AG04449 (cell line): Measurements from ENCODE around the gene HES7.

Source experiments
- CTCF ChIA-PET: fragments of 350-600 bp; formaldehyde crosslinking; extraction: SDS; loops from one replicate; lab custom pipeline; 2021; ENCODE audit warnings: antibody characterized with exemption; lab: Yijun Ruan, JAX
- POLR2A ChIA-PET: fragments of 400-600, 350-600 bp; formaldehyde crosslinking; extraction: SDS; loops from one replicate; lab custom pipeline; 2020; ENCODE audit warnings: antibody characterized with exemption, inconsistent platforms; lab: Yijun Ruan, JAX
- DNase-seq: peaks from one replicate; pipeline ENCODE4 v3.0.0-alpha.2; 2010; ENCODE audit warnings: low read depth, low spot score
- H3K4me3 ChIP-seq: 2 replicates; pipeline ENCODE4 v1.5.1; 2011; ENCODE audit warnings: low read depth, mild to moderate bottlenecking, control low read depth, low read length
- TF ChIP-seq, protein P1 (sequence below): IDR thresholded peaks from one replicate; pipeline ENCODE4 v1.5.1; 2011; ENCODE audit warnings: mild to moderate bottlenecking, moderate library complexity, low read length, control low read depth, inconsistent platforms; ENCODE audit not compliant: insufficient read depth; ENCODE audit errors: missing control alignments

The HES7 gene

DNA sequence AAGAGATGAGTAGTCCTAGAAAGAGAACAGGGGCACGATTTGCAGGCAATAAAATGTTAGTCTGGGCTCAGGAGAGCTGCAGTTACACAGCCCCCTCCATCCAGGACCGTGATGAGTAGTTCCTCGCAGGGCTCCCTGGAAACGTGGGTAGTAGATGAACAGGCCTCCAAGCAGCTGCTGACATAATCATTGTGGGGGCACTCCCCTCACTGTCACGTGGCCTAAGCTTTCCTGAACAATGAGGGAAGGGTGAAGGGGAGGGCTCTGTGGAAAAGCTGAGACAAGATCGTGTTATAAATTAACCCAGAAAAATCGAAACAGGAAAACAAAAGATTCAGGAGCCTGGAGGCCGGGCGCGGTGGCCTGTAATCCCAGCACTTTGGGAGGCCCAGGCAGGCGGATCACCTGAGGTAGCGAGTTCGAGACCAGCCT is 29.6 kb upstream of the HES7 start:
- peak overlapping the region; percentile 34 for H3K4me3 ChIP-seq
- CTCF ChIA-PET = interaction anchor here (1.2 to 4.3 kb wide), 3 partner anchors 15 to 35 kb away, joined by 3 to 29 read pairs (median 14); partner anchors contain the start of gene ALOXE3
- TF ChIP-seq, protein P1, sequence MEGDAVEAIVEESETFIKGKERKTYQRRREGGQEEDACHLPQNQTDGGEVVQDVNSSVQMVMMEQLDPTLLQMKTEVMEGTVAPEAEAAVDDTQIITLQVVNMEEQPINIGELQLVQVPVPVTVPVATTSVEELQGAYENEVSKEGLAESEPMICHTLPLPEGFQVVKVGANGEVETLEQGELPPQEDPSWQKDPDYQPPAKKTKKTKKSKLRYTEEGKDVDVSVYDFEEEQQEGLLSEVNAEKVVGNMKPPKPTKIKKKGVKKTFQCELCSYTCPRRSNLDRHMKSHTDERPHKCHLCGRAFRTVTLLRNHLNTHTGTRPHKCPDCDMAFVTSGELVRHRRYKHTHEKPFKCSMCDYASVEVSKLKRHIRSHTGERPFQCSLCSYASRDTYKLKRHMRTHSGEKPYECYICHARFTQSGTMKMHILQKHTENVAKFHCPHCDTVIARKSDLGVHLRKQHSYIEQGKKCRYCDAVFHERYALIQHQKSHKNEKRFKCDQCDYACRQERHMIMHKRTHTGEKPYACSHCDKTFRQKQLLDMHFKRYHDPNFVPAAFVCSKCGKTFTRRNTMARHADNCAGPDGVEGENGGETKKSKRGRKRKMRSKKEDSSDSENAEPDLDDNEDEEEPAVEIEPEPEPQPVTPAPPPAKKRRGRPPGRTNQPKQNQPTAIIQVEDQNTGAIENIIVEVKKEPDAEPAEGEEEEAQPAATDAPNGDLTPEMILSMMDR = no peak
- POLR2A ChIA-PET = interaction anchor here (0.7 to 2.2 kb wide), 3 partner anchors 14 to 20 kb away, joined by 4 to 10 read pairs (median 4); no protein-coding TSS in a partner anchor
- peak; percentile 94 for DNase-seq

DNA sequence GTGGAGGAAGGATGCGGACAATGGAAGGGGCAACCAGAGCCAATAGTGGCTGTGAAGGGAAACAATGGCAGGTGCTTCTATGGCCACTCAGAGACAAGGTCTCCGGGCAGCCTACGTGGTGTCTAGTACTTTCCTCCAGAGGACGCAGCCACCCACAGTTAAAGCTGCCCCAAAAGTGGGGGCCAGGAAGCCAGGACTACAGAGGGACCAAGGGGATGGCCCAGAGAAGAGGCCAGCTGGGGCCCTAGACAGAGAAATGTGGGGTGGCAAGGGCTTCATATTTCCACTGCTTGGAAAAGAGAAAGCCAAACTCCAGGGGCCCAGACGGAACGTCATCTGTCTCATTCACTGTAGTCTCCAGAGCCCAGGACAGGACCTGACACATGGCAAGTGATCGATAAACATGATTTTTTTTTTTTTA is 29.1 kb upstream of the HES7 start:
- TF ChIP-seq, protein P1 = no peak
- ChIA-PET CTCF (interaction anchor here (3.4 to 4.3 kb wide), 2 partner anchors 15 to 34 kb away, joined by 14 to 29 read pairs; partner anchors contain the start of gene ALOXE3), POLR2A (interaction anchor here (0.7 to 2.2 kb wide), 2 partner anchors 14 to 20 kb away, joined by 4 to 10 read pairs; no protein-coding TSS in a partner anchor)

DNA sequence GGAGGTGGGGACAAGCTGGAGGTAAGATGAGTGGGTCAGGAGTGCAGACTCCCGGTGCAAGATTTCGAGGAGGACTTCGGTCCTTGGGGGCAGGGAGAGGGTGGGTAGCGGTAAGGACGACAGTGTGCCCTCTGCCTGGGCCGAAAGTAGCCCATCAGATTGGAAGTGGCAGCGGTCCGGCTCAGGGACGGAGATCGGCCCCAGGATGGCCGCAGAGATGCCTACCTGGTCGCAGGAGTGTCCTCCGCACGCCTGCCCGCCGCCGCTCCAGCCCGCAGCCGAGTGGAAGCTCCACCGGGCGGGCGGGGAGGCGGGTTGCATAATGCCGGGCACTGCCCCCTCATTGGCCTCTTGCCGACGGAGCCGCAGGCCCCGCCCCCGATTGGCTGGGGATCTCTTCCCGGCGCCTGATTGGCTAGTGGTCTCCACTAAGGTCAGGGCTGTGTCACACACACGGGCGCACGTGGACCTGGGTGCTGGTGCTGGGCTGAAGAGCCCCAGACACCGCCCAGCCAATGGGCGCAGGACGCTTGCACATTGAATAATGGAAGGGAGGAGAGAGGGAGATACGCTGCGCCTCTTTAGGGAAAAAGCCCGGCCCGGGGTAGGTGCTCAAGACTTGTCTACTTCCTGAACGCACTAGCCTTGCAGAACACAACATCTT is 28.3 kb upstream of the HES7 start, which contains the start of gene PER1:
Gene PER1 (minus strand): TSS at position 293 of the 664 bp plus-strand sequence. CDS start 1,698 bp downstream, outside the sequence.
- CTCF ChIA-PET = interaction anchor here (2.3 to 3.9 kb wide), 3 partner anchors 8 to 33 kb away, joined by 6 to 38 read pairs (median 14); partner anchors contain the start of gene ALOXE3
- POLR2A ChIA-PET = interaction anchor here (0.9 to 1.0 kb wide), 5 partner anchors 13 to 32 kb away, joined by 3 to 8 read pairs (median 4); no protein-coding TSS in a partner anchor
- TF ChIP-seq, protein P1 = no peak
- peak within 1 kb of the TSS; percentile 95 for H3K4me3 ChIP-seq
- peak; percentile 80 for DNase-seq

More for the DNA sequence above, 29.1 kb upstream of the HES7 start:
- H3K4me3 ChIP-seq = no peak overlapping the region
- DNase-seq = no peak

DNA sequence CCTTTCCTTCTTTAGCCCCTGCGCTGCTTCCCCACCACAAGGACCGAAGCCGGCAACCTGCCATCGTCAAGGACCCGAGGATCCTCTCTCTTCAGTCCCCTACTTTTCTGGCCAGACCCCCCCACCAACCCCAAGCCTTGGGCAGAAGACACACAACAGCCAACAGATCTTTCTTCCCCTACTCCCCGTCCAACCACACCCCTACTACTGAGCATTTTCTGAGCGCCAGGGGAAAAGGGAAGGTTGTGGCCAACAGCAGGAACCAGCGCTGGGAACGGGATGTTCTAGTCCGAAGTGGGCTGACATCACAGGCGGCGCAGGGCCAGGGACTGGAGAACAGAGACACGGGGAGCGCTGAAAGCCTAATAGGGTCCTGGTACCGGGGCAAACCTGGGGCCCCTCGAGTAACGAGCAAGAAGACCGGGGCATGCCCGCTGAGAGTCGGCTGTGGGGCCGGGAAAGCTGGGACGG is 27.8 kb upstream of the HES7 start:
- no peak for DNase-seq
- POLR2A ChIA-PET = interaction anchor here (0.5 to 1.7 kb wide), 9 partner anchors 8 to 34 kb away, joined by 3 to 9 read pairs (median 4); no protein-coding TSS in a partner anchor
- TF ChIP-seq, protein P1 = no peak
- CTCF ChIA-PET = interaction anchor here (0.7 to 3.9 kb wide), 5 partner anchors 8 to 33 kb away, joined by 3 to 38 read pairs (median 6); partner anchors contain the start of gene ALOXE3
- H3K4me3 ChIP-seq = peak overlapping the region; percentile 95

DNA sequence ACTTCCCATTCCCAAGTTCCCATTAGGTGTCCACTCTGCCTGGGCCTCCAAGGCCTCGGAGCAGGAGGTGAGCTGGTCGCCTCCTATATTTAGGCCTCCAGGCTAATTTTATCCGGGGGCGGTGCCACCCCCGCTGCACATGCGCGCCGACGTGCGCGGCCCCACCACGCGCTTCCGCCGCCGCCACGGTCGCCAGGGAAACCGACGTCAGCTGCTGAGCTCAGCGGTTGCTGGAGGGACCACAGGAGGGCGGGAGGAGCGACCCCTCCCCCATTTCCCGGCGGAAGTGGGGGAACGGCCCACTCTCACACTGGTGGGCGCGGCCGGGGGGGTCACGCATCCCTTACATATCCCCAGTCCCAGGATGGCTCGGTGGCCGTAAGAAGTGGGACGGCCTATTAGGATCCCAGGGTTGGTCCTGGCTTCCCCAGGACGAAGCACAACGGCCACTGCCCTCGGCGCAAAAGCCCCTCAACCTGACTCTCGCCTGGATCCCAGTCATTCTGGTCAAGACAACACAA is 27.3 kb upstream of the HES7 start:
- DNase-seq = peak; percentile 51
- CTCF ChIA-PET = interaction anchor here (0.7 to 3.9 kb wide), 5 partner anchors 9 to 72 kb away, joined by 3 to 38 read pairs (median 5); no protein-coding TSS in a partner anchor
- POLR2A ChIA-PET = interaction anchor here (0.5 to 1.7 kb wide), 6 partner anchors 9 to 225 kb away, joined by 3 to 9 read pairs (median 4); partner anchors contain the start of gene KRABD2
- peak overlapping the region; percentile 95 for H3K4me3 ChIP-seq
- TF ChIP-seq, protein P1 = peak; percentile 0
